ENCODE results near the gene NOP14.
"Not testable (repeated sequence)": the region's sequence is repeated elsewhere in the genome, so short reads cannot be mapped to it uniquely, and the experiment has no call there.

Gene NOP14

GRCh38 chr4:2963175-2963965 is at the start of gene NOP14, which contains the start of gene GRK4:
Gene NOP14, minus strand, starts transcription at chr4:2963406. Its CDS starts 87 bp downstream, at chr4:2963319.
Gene GRK4, plus strand, starts transcription at chr4:2963571. Its CDS starts 500 bp downstream, at chr4:2964071.
- peak; percentile 94 to 95 for DNase-seq (ENCODE audit: low read depth in 2 of 2)

- no peak for DNase-seq (ENCODE audit: low read depth in 2 of 2)
Measured at GRCh38 chr4:3011456-3012220, 48.4 kb upstream of the NOP14 start.

GRCh38 chr4:3010998-3011397 is 47.8 kb upstream of the NOP14 start:
- DNase-seq (ENCODE audit: low read depth in 2 of 2): no peak

GRCh38 chr4:3010577-3010976 is 47.4 kb upstream of the NOP14 start:
- DNase-seq (ENCODE audit: low read depth in 2 of 2): no peak

- DNase-seq (ENCODE audit: low read depth in 2 of 2): no peak
Measured at GRCh38 chr4:3009422-3009821, 46.2 kb upstream of the NOP14 start.

- no peak for DNase-seq (ENCODE audit: low read depth in 2 of 2)
Measured at GRCh38 chr4:3007724-3008123, 44.5 kb upstream of the NOP14 start.

GRCh38 chr4:2996415-2996814 is 33.2 kb upstream of the NOP14 start:
- DNase-seq (ENCODE audit: low read depth in 2 of 2): no peak

GRCh38 chr4:2995546-2996265 is 32.5 kb upstream of the NOP14 start:
- no peak for DNase-seq (ENCODE audit: low read depth in 2 of 2)

GRCh38 chr4:2994917-2995316 is 31.7 kb upstream of the NOP14 start:
- DNase-seq (ENCODE audit: low read depth in 2 of 2): no peak

- DNase-seq (ENCODE audit: low read depth in 2 of 2): no peak
Measured at GRCh38 chr4:2991243-2991642, 28.0 kb upstream of the NOP14 start.

GRCh38 chr4:2983715-2984114 is 20.5 kb upstream of the NOP14 start:
- DNase-seq (ENCODE audit: low read depth in 2 of 2): not testable (repeated sequence)

- no peak for DNase-seq (ENCODE audit: low read depth in 2 of 2)
Measured at GRCh38 chr4:2982012-2982411, 18.8 kb upstream of the NOP14 start.

- no peak for DNase-seq (ENCODE audit: low read depth in 2 of 2)
Measured at GRCh38 chr4:2981256-2981819, 18.1 kb upstream of the NOP14 start.

GRCh38 chr4:2977211-2978088 is 14.2 kb upstream of the NOP14 start:
- no peak for DNase-seq (ENCODE audit: low read depth in 2 of 2)

- DNase-seq (ENCODE audit: low read depth in 2 of 2): no peak
Measured at GRCh38 chr4:2971275-2971674, 8.1 kb upstream of the NOP14 start.

GRCh38 chr4:2968381-2968780 is 5.2 kb upstream of the NOP14 start:
- DNase-seq (ENCODE audit: low read depth in 2 of 2): no peak

- no peak for DNase-seq (ENCODE audit: low read depth in 2 of 2)
Measured at GRCh38 chr4:2965262-2965661, 2.1 kb upstream of the NOP14 start.

GRCh38 chr4:2964706-2965258 is 1.6 kb upstream of the NOP14 start:
- DNase-seq (ENCODE audit: low read depth in 2 of 2): no peak

GRCh38 chr4:2963966-2964471 is 813 bp upstream of the NOP14 start:
- DNase-seq (ENCODE audit: low read depth in 2 of 2): no peak

- DNase-seq (ENCODE audit: low read depth in 2 of 2): peak in 1 of 2 donors; percentile 32
Measured at GRCh38 chr4:2962614-2963174, 512 bp downstream of the NOP14 start.

All from stimulated activated CD8-positive, alpha-beta memory T cell treated with anti-CD3 and anti-CD28 coated beads, Interleukin-2, amount 100 ng/mL, for 48 hours (primary cell).